Kidney (tissue), 14 donors: ENCODE results near the gene CLN6. TPM values are rescaled to one million over a fixed set of nuclear protein-coding genes. Genes with fewer than 3 reads are reported as not detected.
A peak's percentile ranks its signal among the peaks of the same experiment; 100 is the strongest.

ENCODE experiments used
- DNase-seq, 5 donors: peaks; one replicate each; pipeline ENCODE4 v3.0.0-alpha.2; 2013 to 2020
- FAIRE-seq: peaks from 2 replicates; lab custom pipeline; 2012; peaks lifted over from hg19 to GRCh38; lab: Jason Lieb, UNC
- H3K27ac ChIP-seq, 2 donors: one replicate each; pipeline ENCODE4 v1.7.0; 2013; ENCODE audit warnings: low read depth in 2 of 2, low read length in 2 of 2, inconsistent platforms in 1 of 2
- H3K27me3 ChIP-seq: one replicate; pipeline ENCODE4 v1.7.1; 2013; ENCODE audit warnings: low read length, inconsistent platforms; ENCODE audit not compliant: control insufficient read depth, insufficient read depth
- H3K36me3 ChIP-seq, 3 donors: one replicate each; pipeline versions ENCODE4 v1.7.0 to v1.7.1; 2013; ENCODE audit warnings: low read length in 3 of 3, control low read depth in 1 of 3, inconsistent platforms in 1 of 3; ENCODE audit not compliant: insufficient read depth in 3 of 3, control insufficient read depth in 2 of 3
- H3K4me1 ChIP-seq, 3 donors: one replicate each; pipeline versions ENCODE4 v1.7.0 to v1.7.1; 2013; ENCODE audit warnings: low read length in 3 of 3, inconsistent platforms in 1 of 3, low read depth in 1 of 3; ENCODE audit not compliant: control insufficient read depth in 2 of 3, insufficient read depth in 2 of 3
- H3K4me3 ChIP-seq, 3 donors: one replicate each; pipeline versions ENCODE4 v1.7.0 to v1.8.1; 2013; ENCODE audit warnings: low read length in 3 of 3, control low read depth in 1 of 3, inconsistent platforms in 1 of 3
- H3K9ac ChIP-seq, 3 donors: one replicate each; pipeline versions ENCODE4 v1.7.0 to v1.7.1; 2013; ENCODE audit warnings: low read length in 3 of 3, control low read depth in 1 of 3, inconsistent platforms in 1 of 3
- H3K9me3 ChIP-seq, 3 donors: one replicate each; pipeline versions ENCODE4 v1.7.0 to v1.7.1; 2013; ENCODE audit warnings: low read length in 3 of 3, control low read depth in 1 of 3, inconsistent platforms in 1 of 3; ENCODE audit not compliant: control insufficient read depth in 2 of 3, insufficient read depth in 1 of 3
- CTCF ChIP-seq: IDR thresholded peaks from 3 replicates; pipeline ENCODE4 v1.5.1; 2012; ENCODE audit warnings: mild to moderate bottlenecking, moderate library complexity, borderline replicate concordance; ENCODE audit not compliant: insufficient read depth; ENCODE audit errors: extremely low read depth
- intact Hi-C: fragments of 100-400 bp; cut with DNase I; formaldehyde crosslinking; loops from one replicate; pipeline ENCODE4 v1.11.1; 2022
- polyA plus RNA-seq: library from polyadenylated mRNA; stranded (reverse); fragments of 350-450 nt; fragmentation: Illumina TruSeq; extraction: RNeasy Lipid Tissue Mini Kit (QIAGEN cat#74804); gene quantifications from one replicate; pipeline ENCODE4 v1.2.3, GENCODE V29; 2014; ENCODE audit warnings: low read depth, low replicate concordance; ENCODE audit not compliant: insufficient read depth
- total RNA-seq: library from RNA; stranded (reverse); fragmentation: NEBNext Ultra II Directional; extraction: Animal tissue kit (Norgen Biotek cat#: 25700); gene quantifications from one replicate; pipeline ENCODE4 v1.2.1, GENCODE V29; 2021
- donor health status: control.
- donor health status: control.
- donor health status: control.
- donor health status: control.
- donor health status: control.
- donor health status: DM: yes; HTN: yes; CAD: no.
- donor health status: Normal renal cell carcinoma (clear cell type).

CLN6 gene
- total and polyA plus RNA-seq, 2 donors from 2014 or later = 30.8 to 36.6 TPM

GRCh38 chr15:68195336-68196112 lies 34.0 kb downstream of the CLN6 start:
- H3K27ac ChIP-seq = no peak overlapping the region
- intact Hi-C loops = no loop called here
- FAIRE-seq (no peak), DNase-seq (no peak)
- peaks cover 0 to 10% (median 5%) of the 10 kb centered on the region in 3 donors for H3K36me3 ChIP-seq
- no peaks in the 10 kb centered on the region for H3K27me3 ChIP-seq
- peaks cover 0 to 3% (median 0%) of the 10 kb centered on the region in 3 donors for H3K4me1 ChIP-seq
- no peak for TF ChIP-seq CTCF
- H3K4me3 ChIP-seq = no peak overlapping the region
- H3K9me3 ChIP-seq = no peaks in the 10 kb centered on the region
- no peak overlapping the region for H3K9ac ChIP-seq

DNA sequence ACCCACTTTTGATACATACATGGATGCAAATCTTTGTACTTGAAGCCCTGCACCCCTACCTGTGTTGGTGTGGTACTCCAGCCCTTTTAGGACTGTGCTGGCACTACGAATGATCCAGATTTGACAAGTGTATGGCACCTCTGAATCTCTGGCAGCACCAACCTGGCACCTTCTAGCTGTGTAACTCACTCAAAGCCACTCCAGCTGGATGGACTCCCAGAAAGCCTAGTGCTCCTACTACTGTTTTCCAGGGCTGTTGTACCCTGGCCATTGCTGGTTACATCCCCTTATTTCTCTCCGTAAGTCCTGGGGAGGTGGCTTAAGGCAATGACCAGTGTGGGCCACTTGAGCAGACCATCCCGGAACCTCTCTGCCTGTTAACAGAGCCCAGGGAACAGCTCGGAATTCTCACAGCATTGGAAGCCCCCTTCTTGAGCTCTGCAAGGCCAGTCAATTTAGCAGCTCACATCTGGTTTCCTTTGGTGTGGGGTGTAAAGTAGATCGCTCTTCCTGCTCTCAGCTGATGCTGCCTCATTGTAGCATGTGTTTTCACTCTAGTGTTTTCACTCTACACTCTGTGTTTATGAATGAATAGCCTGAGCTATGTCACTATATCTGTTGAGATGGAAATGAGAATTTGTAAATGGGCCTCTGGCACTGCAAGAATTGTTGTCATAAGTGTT lies 36.6 kb downstream of the CLN6 start:
- Histone ChIP-seq H3K27ac (no peak overlapping the region), H3K4me3 (no peak overlapping the region), H3K27me3 (no peaks in the 10 kb centered on the region), H3K9me3 (no peaks in the 10 kb centered on the region), H3K36me3 (peaks cover 0 to 13% (median 11%) of the 10 kb centered on the region in 3 donors), H3K9ac (no peak overlapping the region), H3K4me1 (peaks cover 0 to 3% (median 3%) of the 10 kb centered on the region in 3 donors)
- FAIRE-seq (no peak), DNase-seq (peak in 1 of 5 donors; percentile 63)
- intact Hi-C loops = no loop called here
- no peak for TF ChIP-seq CTCF

GRCh38 chr15:68192117-68192516 lies 37.4 kb downstream of the CLN6 start:
- peaks cover 0 to 3% (median 3%) of the 10 kb centered on the region in 3 donors for H3K4me1 ChIP-seq
- intact Hi-C loops = no loop called here
- no peak for TF ChIP-seq CTCF
- no peak for DNase-seq
- peaks cover 0 to 13% (median 9%) of the 10 kb centered on the region in 3 donors for H3K36me3 ChIP-seq
- no peak overlapping the region for H3K9ac ChIP-seq
- H3K9me3 ChIP-seq = no peaks in the 10 kb centered on the region
- FAIRE-seq = no peak
- no peak overlapping the region for H3K27ac ChIP-seq
- H3K4me3 ChIP-seq = no peak overlapping the region
- no peaks in the 10 kb centered on the region for H3K27me3 ChIP-seq
